GM19023 (cell line): ENCODE results near the gene CLEC17A.

ENCODE experiments used
- ATAC-seq: cut with Tn5 transposase; IDR thresholded peaks from one replicate; pipeline ENCODE4 v1.9.1; 2021; ENCODE audit warnings: mild to moderate bottlenecking, moderate library complexity; ENCODE audit not compliant: unreplicated experiment

The CLEC17A gene

GRCh38 chr19:14639536-14640277 is 56.8 kb downstream of the CLEC17A start:
- ATAC-seq: no peak

GRCh38 chr19:14648506-14648905 is 65.6 kb downstream of the CLEC17A start:
- no peak for ATAC-seq

GRCh38 chr19:14649020-14649419 is 66.1 kb downstream of the CLEC17A start:
- ATAC-seq: no peak

GRCh38 chr19:14650161-14650560 is 67.3 kb downstream of the CLEC17A start:
- no peak for ATAC-seq

- ATAC-seq: no peak
Measured at GRCh38 chr19:14654786-14655560, 72.1 kb downstream of the CLEC17A start.

GRCh38 chr19:14655726-14656125 is 72.8 kb downstream of the CLEC17A start:
- no peak for ATAC-seq

GRCh38 chr19:14659874-14660489 is 77.1 kb downstream of the CLEC17A start:
- no peak for ATAC-seq

- no peak for ATAC-seq
Measured at GRCh38 chr19:14661372-14661924, 78.6 kb downstream of the CLEC17A start.
